GM19025 (cell line): ENCODE data around the gene SDCCAG8.

Source experiments
- ATAC-seq: cut with Tn5 transposase; IDR thresholded peaks from one replicate; pipeline ENCODE4 v1.9.1; 2021; ENCODE audit warnings: mild to moderate bottlenecking, low read depth, moderate library complexity; ENCODE audit not compliant: unreplicated experiment

Gene SDCCAG8

GRCh38 chr1:243415663-243416408, 160.0 kb downstream of the SDCCAG8 start:
- ATAC-seq = no peak

DNA sequence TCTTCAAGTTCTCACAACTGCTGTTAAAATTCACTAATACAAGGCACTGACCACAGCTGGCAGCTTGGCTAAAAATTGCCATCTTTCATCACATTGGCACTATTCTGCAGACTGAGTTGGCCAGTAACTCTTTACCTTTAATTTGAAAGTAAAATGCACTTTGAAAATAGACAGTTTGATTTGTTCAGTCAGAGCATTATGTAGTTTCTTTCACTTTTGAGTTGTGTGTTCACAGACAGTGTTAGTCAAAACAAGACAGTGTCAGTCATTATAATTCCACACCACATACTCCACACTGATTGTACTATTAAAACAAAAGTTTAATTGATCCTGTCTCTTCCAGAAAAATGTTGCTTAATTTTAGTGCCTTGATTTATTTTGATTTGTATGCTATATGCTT, 160.7 kb downstream of the SDCCAG8 start:
- no peak for ATAC-seq

GRCh38 chr1:243420016-243420945, 164.4 kb downstream of the SDCCAG8 start:
- ATAC-seq = no peak

- ATAC-seq = no peak
Observed at GRCh38 chr1:243420946-243421685, 165.3 kb downstream of the SDCCAG8 start.

DNA sequence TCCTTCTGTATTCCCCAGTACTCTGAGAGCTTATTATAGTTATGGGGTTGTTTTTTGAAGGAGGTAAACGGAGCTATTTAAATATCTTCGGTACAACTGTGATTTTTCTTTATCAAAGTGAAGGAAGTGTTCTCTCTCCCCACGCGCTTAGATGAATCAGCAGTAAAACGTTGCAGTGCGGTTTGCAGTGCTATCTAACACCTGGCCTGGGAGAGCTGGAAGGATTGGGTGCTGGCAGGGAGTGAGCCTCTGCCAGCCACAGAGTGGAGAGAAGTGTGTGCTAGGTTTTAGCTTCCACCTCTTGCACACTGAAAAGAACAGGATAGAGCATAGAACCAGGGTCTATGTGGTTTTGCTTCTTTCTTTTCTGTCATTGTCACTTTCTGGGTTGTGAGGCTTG, 165.9 kb downstream of the SDCCAG8 start:
- no peak for ATAC-seq

DNA sequence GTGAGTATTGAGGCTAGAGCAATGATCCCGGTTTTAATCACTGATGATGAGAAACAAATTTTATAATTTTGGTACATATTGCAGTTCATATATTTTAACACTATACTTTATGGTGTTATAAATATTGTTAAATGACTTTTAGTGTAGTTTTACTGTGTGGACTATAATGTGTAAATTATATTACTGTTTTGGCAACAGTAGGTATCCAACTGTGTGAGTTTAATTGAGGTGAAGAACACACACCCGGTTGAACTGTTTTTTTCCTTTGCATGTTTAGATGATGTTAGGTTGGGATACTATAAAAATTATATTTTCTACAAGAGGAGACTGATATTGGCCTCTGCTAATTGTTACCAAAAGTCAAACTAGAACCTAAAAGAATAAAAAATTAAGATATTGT, 166.5 kb downstream of the SDCCAG8 start:
- no peak for ATAC-seq

DNA sequence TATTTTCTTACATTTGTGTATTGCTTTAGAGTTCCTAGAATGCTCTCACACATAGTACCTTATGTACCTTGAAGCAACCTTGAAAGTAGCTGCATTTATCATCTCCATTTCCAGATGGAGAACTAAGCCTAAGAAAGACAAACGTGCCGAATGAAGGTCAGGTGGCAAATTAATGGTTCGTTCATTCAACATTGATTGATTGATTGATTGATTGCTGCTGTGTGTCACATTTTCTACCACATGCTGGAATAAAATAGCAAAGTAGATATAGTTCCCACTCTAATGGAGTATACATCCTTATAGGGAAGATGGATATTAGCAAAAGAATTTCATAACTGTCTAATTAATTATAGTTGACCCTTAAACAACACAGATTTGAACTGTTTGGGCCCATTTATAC, 172.2 kb downstream of the SDCCAG8 start:
- no peak for ATAC-seq

DNA sequence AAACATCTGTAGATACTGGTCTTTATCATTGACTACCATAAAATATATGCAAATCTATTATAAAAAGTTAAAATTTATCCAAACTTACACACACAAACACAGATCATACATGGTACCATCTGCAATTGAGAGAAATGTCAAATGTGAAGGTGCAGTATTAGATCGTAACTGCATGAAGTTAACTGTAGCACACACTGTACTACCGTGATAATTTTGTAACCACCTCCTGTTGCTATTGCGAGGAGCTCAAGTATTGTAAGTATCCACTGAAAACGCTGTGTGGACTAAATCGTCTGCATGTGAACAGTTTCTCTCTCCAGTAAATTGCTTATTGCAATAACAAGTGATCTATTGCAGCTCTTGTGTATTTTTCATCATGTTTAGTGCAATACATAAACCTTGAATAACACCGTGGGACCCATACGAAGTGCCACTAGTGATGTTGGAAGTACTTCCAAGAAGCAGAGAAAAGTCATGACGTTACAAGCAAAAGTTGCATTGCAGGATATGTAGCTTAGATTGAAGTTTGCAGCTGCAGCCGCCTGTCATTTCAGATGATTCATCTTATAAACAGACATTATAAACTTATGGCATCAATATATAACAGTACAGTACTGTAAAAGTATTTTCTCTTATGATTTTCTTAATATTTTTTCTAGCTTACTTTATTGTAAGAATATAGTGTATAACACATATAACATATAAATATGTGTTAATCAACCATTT, 172.9 kb downstream of the SDCCAG8 start:
- ATAC-seq = no peak

DNA sequence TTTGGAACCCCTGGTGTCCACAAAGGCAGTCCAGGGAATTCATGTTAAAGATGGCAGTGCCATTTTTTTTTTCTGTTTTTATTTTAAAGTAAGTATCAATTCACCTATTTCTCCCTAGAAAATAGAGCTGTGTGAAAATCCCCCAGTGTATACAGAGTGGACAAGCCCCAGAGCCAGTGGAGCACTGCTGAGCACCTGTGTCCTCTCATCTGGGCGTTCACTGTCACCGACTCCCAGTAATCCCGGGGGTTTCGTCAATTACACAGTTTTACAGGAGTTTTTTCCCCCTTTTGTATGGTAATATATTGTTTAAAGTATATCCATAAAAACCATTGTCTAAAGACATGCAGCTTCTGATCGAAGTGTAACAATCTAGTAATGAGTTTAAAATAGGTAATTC, 175.8 kb downstream of the SDCCAG8 start:
- no peak for ATAC-seq

GRCh38 chr1:243432136-243432535, 176.3 kb downstream of the SDCCAG8 start:
- no peak for ATAC-seq

GRCh38 chr1:243433737-243434370, 178.0 kb downstream of the SDCCAG8 start:
- ATAC-seq = no peak

GRCh38 chr1:243434594-243434993, 178.8 kb downstream of the SDCCAG8 start:
- ATAC-seq = no peak

- ATAC-seq = no peak
Observed at GRCh38 chr1:243435836-243436235, 180.0 kb downstream of the SDCCAG8 start.

- no peak for ATAC-seq
Observed at GRCh38 chr1:243438146-243438545, 182.3 kb downstream of the SDCCAG8 start.

DNA sequence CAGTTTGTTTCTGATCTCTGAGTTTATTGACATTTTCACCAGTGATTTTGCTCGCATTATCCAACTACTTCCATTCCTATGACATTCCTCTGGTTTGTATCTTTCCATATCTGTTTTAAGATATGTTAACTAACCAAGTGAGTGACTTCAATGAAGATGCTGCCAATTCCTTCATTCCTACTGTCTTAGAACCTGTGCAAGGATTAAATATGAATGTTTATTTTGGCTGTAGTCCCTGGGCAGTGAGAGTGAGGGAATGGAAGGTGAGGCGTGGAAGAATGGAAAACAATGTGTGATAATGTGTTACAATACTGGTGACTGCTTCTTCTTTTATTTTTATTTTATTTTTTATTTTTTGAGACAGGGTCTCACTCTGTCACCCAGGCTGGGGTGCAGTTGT, 183.0 kb downstream of the SDCCAG8 start:
- ATAC-seq = no peak

DNA sequence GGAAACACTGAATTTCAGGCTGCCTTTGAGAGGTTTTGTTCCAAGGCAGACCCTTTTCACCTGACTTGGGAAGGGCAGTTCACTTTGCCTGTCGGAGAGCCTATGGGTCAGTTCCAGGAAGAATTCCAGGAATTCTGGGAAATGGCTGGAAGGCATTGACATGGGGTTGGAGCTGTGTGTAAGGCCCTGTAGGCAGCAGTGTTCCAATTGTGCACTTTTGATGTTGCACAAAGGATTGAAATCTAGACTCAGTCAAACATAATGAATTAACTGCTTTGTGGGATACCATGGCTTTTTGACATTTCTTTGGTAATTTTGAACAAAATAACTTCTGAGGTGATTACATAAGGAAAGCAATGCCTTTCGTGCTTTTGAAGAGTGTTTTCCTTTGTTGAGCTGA, 184.6 kb downstream of the SDCCAG8 start:
- ATAC-seq = no peak

DNA sequence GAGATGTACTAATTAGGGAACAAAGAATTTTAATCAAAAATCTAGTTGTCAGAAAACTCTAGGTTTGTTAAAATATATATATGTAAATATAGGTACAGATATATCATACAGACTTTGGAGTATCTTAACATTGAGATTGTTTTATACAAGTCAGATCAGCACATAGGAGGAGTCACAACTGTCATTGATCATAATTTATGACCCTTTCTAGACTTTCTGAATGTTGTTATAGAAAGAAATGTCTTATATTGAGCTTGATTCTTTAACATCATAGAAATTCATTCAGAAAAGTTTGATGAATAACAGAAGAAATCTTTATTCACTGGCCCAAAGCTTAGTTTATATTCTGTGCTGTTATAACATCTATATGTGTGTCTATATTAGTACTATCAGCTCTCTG, 185.8 kb downstream of the SDCCAG8 start:
- no peak for ATAC-seq

DNA sequence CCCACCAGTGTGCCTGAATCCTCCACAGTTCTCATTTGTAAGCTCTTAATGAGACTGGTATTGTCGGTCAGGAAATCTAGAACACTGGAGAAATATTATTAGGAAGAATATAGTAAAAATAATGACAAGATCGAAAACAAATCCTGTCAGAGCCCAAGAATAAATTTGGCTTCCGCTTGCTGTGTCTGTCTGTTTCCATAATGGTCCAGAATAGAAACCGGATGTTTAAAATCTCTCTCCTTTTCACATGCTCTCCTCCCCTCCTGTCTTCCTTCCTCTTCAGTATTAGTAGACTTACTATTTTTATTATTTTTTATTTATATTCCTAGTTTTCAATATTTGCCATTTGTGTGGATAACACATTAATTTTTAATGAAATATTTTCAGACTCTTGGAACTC, 187.7 kb downstream of the SDCCAG8 start:
- ATAC-seq = no peak

- ATAC-seq = no peak
Observed at GRCh38 chr1:243447347-243447746, 191.5 kb downstream of the SDCCAG8 start.

GRCh38 chr1:243447844-243448243, 192.0 kb downstream of the SDCCAG8 start:
- ATAC-seq = no peak
